Caco-2 (cell line): ENCODE data around the gene CUEDC2. TPM values are rescaled to one million over a fixed set of nuclear protein-coding genes. Genes with fewer than 3 reads are reported as not detected.
A peak's percentile ranks its signal among the peaks of the same experiment; 100 is the strongest.

Experiments used
- BruUV-seq: library from RNA; stranded (reverse); fragments of 400-500 nt; replicated peaks from 2 replicates; lab custom pipeline; 2021; lab: Mats Ljungman, UMichigan
- CTCF ChIA-PET: fragments of 300-600 bp; sonication (Branson Sonifier 250); formaldehyde crosslinking; loops from one replicate; lab custom pipeline; 2022; ENCODE audit warnings: antibody characterized with exemption; lab: Charles Lee
- POLR2A ChIA-PET: fragments of 300-600 bp; sonication (Branson Sonifier 250); formaldehyde crosslinking; loops from one replicate; lab custom pipeline; 2022; ENCODE audit warnings: antibody characterized with exemption; lab: Charles Lee
- DNase-seq, 2 experiments: peaks; one replicate each; pipeline versions ENCODE4 v3.0.0 to v3.0.0-alpha.2; 2020 to 2022
- H3K27me3 ChIP-seq: replicated peaks from 2 replicates; pipeline ENCODE4 v1.6.0; 2011; ENCODE audit warnings: low read length; ENCODE audit not compliant: control insufficient read depth, insufficient read depth
- H3K36me3 ChIP-seq: 2 replicates; pipeline ENCODE4 v1.5.1; 2011; ENCODE audit warnings: low read length; ENCODE audit not compliant: control insufficient read depth, insufficient read depth
- H3K4me1 ChIP-seq: fragments of 250-450 bp; sonication (Bioruptor Pico); 2 replicates; pipeline ENCODE4 v1.5.1; 2020; ENCODE audit warnings: mild to moderate bottlenecking
- H3K4me3 ChIP-seq: 2 replicates; pipeline ENCODE4 v1.5.1; 2011; ENCODE audit warnings: low read depth, mild to moderate bottlenecking, control low read depth, low read length
- H3K9me3 ChIP-seq: fragments of 250-450 bp; sonication (Bioruptor Pico); 2 replicates; pipeline ENCODE4 v1.5.1; 2020; ENCODE audit warnings: mild to moderate bottlenecking, moderate library complexity
- H3K27ac Mint-ChIP-seq: one replicate; pipeline ENCODE4 v1.8.0; 2022; ENCODE audit warnings: mixed read lengths; ENCODE audit not compliant: unreplicated experiment
- H3K27me3 Mint-ChIP-seq: one replicate; pipeline ENCODE4 v1.8.0; 2022; ENCODE audit warnings: mixed read lengths; ENCODE audit not compliant: insufficient read depth, unreplicated experiment
- H3K36me3 Mint-ChIP-seq: one replicate; pipeline ENCODE4 v1.8.0; 2022; ENCODE audit warnings: mild to moderate bottlenecking, mixed read lengths; ENCODE audit not compliant: insufficient read depth, unreplicated experiment
- H3K4me1 Mint-ChIP-seq: one replicate; pipeline ENCODE4 v1.8.0; 2022; ENCODE audit warnings: low read depth, mixed read lengths; ENCODE audit not compliant: unreplicated experiment
- H3K4me3 Mint-ChIP-seq: one replicate; pipeline ENCODE4 v1.8.0; 2022; ENCODE audit warnings: mild to moderate bottlenecking, moderate library complexity, mixed read lengths; ENCODE audit not compliant: unreplicated experiment
- H3K9me3 Mint-ChIP-seq: one replicate; pipeline ENCODE4 v1.8.0; 2022; ENCODE audit warnings: mixed read lengths; ENCODE audit not compliant: unreplicated experiment
- CTCF ChIP-seq, 2 experiments: fragments of 200-600 bp in 1 of 2; IDR thresholded peaks; 1 replicate in 1 of 2; 2 replicates in 1 of 2; pipeline versions ENCODE4 v1.5.1 to v1.8.0; 2011 to 2022; ENCODE audit warnings: antibody characterized with exemption in 1 of 2, control low read depth in 1 of 2, inconsistent platforms in 1 of 2, low read depth in 1 of 2, low read length in 1 of 2, mild to moderate bottlenecking in 1 of 2, moderate library complexity in 1 of 2; ENCODE audit not compliant: insufficient read depth in 1 of 2, severe bottlenecking in 1 of 2, unreplicated experiment in 1 of 2
- intact Hi-C: fragments of 100-400 bp; cut with micrococcal nuclease; formaldehyde crosslinking; loops from one replicate; pipeline ENCODE4 v1.10.0; 2022; ENCODE audit not compliant: unreplicated experiment
- total RNA-seq: library from RNA; stranded (reverse); gene quantifications from 2 replicates; pipeline ENCODE4 v1.2.3, GENCODE V29; 2022

CUEDC2 gene
- total RNA-seq, 1 experiment from 2014 or later: 32.1 TPM

DNA sequence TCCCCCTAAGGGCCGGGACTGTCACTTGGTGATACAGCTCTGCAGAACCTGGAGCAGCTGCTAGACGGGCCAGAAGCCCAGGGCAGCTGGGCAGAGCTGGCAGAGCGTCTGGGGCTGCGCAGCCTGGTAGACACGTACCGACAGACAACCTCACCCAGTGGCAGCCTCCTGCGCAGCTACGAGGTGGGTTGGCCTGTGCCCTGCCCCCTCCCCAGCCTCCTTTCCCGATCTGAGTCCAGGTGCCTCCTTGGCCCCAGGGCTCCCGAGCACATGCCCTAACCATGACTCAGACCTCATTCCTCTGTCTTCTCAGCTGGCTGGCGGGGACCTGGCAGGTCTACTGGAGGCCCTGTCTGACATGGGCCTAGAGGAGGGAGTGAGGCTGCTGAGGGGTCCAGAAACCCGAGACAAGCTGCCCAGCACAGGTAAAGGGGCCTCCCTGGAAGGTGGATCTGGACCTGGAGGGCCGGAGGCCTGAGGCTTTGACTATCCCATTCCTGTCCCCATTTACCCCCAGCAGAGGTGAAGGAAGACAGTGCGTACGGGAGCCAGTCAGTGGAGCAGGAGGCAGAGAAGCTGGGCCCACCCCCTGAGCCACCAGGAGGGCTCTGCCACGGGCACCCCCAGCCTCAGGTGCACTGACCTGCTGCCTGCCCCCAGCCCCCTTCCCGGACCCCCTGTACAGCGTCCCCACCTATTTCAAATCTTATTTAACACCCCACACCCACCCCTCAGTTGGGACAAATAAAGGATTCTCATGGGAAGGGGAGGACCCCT is 30.5 kb downstream of the CUEDC2 start:
- no peak overlapping the region for H3K4me3 ChIP-seq
- H3K36me3 Mint-ChIP-seq: peaks cover 29% of the 10 kb centered on the region

DNA sequence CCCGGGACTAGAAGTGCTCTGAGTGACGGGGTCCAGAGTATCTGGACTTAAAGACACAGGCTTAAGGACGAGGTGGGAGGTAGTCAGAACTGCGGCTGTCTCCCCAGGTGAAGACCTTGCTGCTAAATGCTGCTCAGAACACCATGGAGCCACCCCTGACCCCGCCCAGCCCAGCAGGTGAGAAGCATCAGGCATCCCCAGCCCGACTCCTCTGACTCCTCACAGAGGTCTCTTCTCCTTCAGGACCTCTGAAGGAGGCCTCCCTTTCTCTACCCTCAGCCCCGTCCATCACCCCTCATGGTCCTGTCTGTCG is 31.1 kb downstream of the CUEDC2 start:
- Mint-ChIP-seq H3K27me3 (no peaks in the 10 kb centered on the region), H3K27ac (peak overlapping the region; percentile 80), H3K36me3 (peaks cover 29% of the 10 kb centered on the region), H3K4me3 (peak overlapping the region; percentile 22), H3K9me3 (no peaks in the 10 kb centered on the region), H3K4me1 (peaks cover 24% of the 10 kb centered on the region)
- peaks cover 30% of the 10 kb centered on the region for H3K4me1 ChIP-seq
- POLR2A ChIA-PET: no interaction called here
- CTCF ChIA-PET: interaction anchor here (0.8 kb wide), 1 partner anchor 19 kb away, joined by 4 read pairs; the partner anchor contains the start of gene FBXL15
- H3K4me3 ChIP-seq: no peak overlapping the region
- DNase-seq: no peak
- no peaks in the 10 kb centered on the region for H3K27me3 ChIP-seq
- no peaks in the 10 kb centered on the region for H3K36me3 ChIP-seq
- TF ChIP-seq CTCF (IDR thresholded peaks at IDR 0.05; ENCODE audit: insufficient read depth in 1 of 2, low read depth in 1 of 2, low read length in 1 of 2, severe bottlenecking in 1 of 2, unreplicated experiment in 1 of 2): no peak
- no peaks in the 10 kb centered on the region for H3K9me3 ChIP-seq
- BruUV-seq: no TSS peak
- intact Hi-C loops: no loop called here

More for the DNA sequence above, 30.5 kb downstream of the CUEDC2 start:
- no peaks in the 10 kb centered on the region for H3K9me3 ChIP-seq
- Mint-ChIP-seq H3K9me3 (no peaks in the 10 kb centered on the region), H3K4me1 (peaks cover 24% of the 10 kb centered on the region), H3K4me3 (peak overlapping the region; percentile 22), H3K27ac (peak overlapping the region; percentile 80), H3K27me3 (no peaks in the 10 kb centered on the region)
- no TSS peak for BruUV-seq
- DNase-seq: peak; percentile 84 to 89
- H3K27me3 ChIP-seq: no peaks in the 10 kb centered on the region
- POLR2A ChIA-PET: interaction anchor here (0.8 kb wide), 1 partner anchor 23 kb away, joined by 7 read pairs; no protein-coding TSS in a partner anchor
- TF ChIP-seq CTCF (IDR thresholded peaks at IDR 0.05; ENCODE audit: insufficient read depth in 1 of 2, low read depth in 1 of 2, low read length in 1 of 2, severe bottlenecking in 1 of 2, unreplicated experiment in 1 of 2): no peak
- peaks cover 26% of the 10 kb centered on the region for H3K4me1 ChIP-seq
- H3K36me3 ChIP-seq: no peaks in the 10 kb centered on the region
- intact Hi-C loops: loop anchor here (2.0 kb wide), 1 partner anchor 233 kb away; no protein-coding TSS in a partner anchor
- CTCF ChIA-PET: interaction anchor here (0.6 to 0.8 kb wide), 3 partner anchors 18 to 233 kb away, joined by 4 to 5 read pairs (median 4); partner anchors contain the start of genes FBXL15 and PITX3

- Histone ChIP-seq H3K4me3 (no peak overlapping the region), H3K4me1 (peaks cover 35% of the 10 kb centered on the region), H3K9me3 (no peaks in the 10 kb centered on the region), H3K27me3 (no peaks in the 10 kb centered on the region), H3K36me3 (no peaks in the 10 kb centered on the region)
- no peaks in the 10 kb centered on the region for H3K9me3 Mint-ChIP-seq
- DNase-seq: no peak
- ChIA-PET CTCF (interaction anchor here (2.6 kb wide), 1 partner anchor 170 kb away, joined by 21 read pairs; no protein-coding TSS in a partner anchor), POLR2A (no interaction called here)
- no peak overlapping the region for H3K4me3 Mint-ChIP-seq
- no peaks in the 10 kb centered on the region for H3K27me3 Mint-ChIP-seq
- peak overlapping the region; percentile 80 for H3K27ac Mint-ChIP-seq
- TF ChIP-seq CTCF (IDR thresholded peaks at IDR 0.05; ENCODE audit: insufficient read depth in 1 of 2, low read depth in 1 of 2, low read length in 1 of 2, severe bottlenecking in 1 of 2, unreplicated experiment in 1 of 2): no peak
- H3K4me1 Mint-ChIP-seq: peaks cover 24% of the 10 kb centered on the region
- intact Hi-C loops: no loop called here
- peaks cover 29% of the 10 kb centered on the region for H3K36me3 Mint-ChIP-seq
- no TSS peak for BruUV-seq
Observed at GRCh38 chr10:102400598-102401341, 31.6 kb downstream of the CUEDC2 start.
